ENCODE data around the gene CDH22.

CDH22 gene

GRCh38 chr20:46328200-46328882, 20.0 kb upstream of the CDH22 start:
- no peak for TF ChIP-seq CTCF (IDR thresholded peaks at IDR 0.05; ENCODE audit: borderline replicate concordance, insufficient read depth, low read depth, low read length)
- no peak overlapping the region for H3K4me3 ChIP-seq (ENCODE audit: low read depth, low read length)

- no peak for TF ChIP-seq CTCF (IDR thresholded peaks at IDR 0.05; ENCODE audit: borderline replicate concordance, insufficient read depth, low read depth, low read length)
- no peak overlapping the region for H3K4me3 ChIP-seq (ENCODE audit: low read depth, low read length)
These were observed 19.3 kb upstream of the CDH22 start for GRCh38 chr20:46327557-46327956.

GRCh38 chr20:46325789-46326188, 17.5 kb upstream of the CDH22 start:
- no peak for TF ChIP-seq CTCF (IDR thresholded peaks at IDR 0.05; ENCODE audit: borderline replicate concordance, insufficient read depth, low read depth, low read length)

GRCh38 chr20:46324960-46325703, 16.8 kb upstream of the CDH22 start:
- peak; percentile 32; the same call in 1 of the 2 replicates for TF ChIP-seq CTCF (IDR thresholded peaks at IDR 0.05; ENCODE audit: borderline replicate concordance, insufficient read depth, low read depth, low read length)
- H3K4me3 ChIP-seq (ENCODE audit: low read depth, low read length) = no peak overlapping the region

More at GRCh38 chr20:46325789-46326188, 17.5 kb upstream of the CDH22 start:
- H3K4me3 ChIP-seq (ENCODE audit: low read depth, low read length) = no peak overlapping the region

- TF ChIP-seq CTCF (IDR thresholded peaks at IDR 0.05; ENCODE audit: borderline replicate concordance, insufficient read depth, low read depth, low read length) = no peak
- no peak overlapping the region for H3K4me3 ChIP-seq (ENCODE audit: low read depth, low read length)
These were observed 16.1 kb upstream of the CDH22 start for GRCh38 chr20:46324379-46324778.

- no peak for TF ChIP-seq CTCF (IDR thresholded peaks at IDR 0.05; ENCODE audit: borderline replicate concordance, insufficient read depth, low read depth, low read length)
- no peak overlapping the region for H3K4me3 ChIP-seq (ENCODE audit: low read depth, low read length)
These were observed 15.3 kb upstream of the CDH22 start for GRCh38 chr20:46323557-46323956.

- no peak overlapping the region for H3K4me3 ChIP-seq (ENCODE audit: low read depth, low read length)
- no peak for TF ChIP-seq CTCF (IDR thresholded peaks at IDR 0.05; ENCODE audit: borderline replicate concordance, insufficient read depth, low read depth, low read length)
These were observed 14.3 kb upstream of the CDH22 start for GRCh38 chr20:46322641-46323040.

Data from GM12875 (cell line).